ENCODE results near the gene BPIFB2. TPM values are rescaled to one million over a fixed set of nuclear protein-coding genes. Genes with fewer than 3 reads are reported as not detected.

BPIFB2 gene
- total and polyA plus RNA-seq, 7 donors: not detected

DNA sequence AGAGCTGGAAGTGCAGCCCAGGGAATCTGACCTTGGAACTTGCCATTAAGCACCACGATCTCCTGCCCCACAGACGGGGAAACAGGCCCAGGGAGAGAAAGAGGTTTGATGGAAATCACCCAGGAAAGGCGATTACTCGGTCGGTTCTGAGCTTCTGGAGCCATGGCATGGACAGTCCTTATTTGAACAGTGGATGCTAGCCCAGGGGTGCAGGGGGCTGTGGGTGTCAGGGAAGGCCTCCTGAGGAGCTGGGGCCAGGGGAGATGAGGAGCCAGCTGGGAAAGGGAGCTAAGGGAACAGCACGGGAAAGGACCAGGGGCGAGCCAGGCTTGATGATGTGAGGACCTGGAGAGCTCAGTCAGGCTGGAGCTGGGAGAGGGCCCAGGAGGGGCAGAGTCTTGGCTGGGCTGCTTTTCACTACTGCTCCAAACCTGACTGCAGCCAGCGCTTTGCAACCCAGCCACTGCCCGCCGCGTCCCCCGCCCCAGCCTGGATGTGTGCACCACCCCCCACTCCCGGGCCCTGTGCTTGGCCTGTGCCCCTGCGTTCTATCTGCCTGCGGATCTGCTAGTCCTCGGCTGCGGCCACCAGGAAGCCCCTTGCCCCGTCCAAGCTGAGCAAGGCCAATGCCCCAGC, 21.1 kb upstream of the BPIFB2 start:
- TF ChIP-seq, protein P1, sequence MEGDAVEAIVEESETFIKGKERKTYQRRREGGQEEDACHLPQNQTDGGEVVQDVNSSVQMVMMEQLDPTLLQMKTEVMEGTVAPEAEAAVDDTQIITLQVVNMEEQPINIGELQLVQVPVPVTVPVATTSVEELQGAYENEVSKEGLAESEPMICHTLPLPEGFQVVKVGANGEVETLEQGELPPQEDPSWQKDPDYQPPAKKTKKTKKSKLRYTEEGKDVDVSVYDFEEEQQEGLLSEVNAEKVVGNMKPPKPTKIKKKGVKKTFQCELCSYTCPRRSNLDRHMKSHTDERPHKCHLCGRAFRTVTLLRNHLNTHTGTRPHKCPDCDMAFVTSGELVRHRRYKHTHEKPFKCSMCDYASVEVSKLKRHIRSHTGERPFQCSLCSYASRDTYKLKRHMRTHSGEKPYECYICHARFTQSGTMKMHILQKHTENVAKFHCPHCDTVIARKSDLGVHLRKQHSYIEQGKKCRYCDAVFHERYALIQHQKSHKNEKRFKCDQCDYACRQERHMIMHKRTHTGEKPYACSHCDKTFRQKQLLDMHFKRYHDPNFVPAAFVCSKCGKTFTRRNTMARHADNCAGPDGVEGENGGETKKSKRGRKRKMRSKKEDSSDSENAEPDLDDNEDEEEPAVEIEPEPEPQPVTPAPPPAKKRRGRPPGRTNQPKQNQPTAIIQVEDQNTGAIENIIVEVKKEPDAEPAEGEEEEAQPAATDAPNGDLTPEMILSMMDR (IDR thresholded peaks at IDR 0.05): no peak
- Histone ChIP-seq H3K9me3 (no peaks in the 10 kb centered on the region), H3K4me1 (no peaks in the 10 kb centered on the region), H3K36me3 (ENCODE audit: insufficient read depth in 1 of 2, low read depth in 1 of 2) (no peaks in the 10 kb centered on the region), H3K27ac (no peak overlapping the region), H3K4me3 (no peak overlapping the region), H3K27me3 (ENCODE audit: insufficient read depth in 3 of 3, low read length in 2 of 3) (no peaks in the 10 kb centered on the region)
- DNase-seq (no peak), ATAC-seq (no peak)
- WGBS, 3 donors: 68 to 77% (median 75%) methylated on average over 17 to 18 of the region's 18 CpGs
- intact Hi-C loops (cut with DNase I): no loop called here

DNA sequence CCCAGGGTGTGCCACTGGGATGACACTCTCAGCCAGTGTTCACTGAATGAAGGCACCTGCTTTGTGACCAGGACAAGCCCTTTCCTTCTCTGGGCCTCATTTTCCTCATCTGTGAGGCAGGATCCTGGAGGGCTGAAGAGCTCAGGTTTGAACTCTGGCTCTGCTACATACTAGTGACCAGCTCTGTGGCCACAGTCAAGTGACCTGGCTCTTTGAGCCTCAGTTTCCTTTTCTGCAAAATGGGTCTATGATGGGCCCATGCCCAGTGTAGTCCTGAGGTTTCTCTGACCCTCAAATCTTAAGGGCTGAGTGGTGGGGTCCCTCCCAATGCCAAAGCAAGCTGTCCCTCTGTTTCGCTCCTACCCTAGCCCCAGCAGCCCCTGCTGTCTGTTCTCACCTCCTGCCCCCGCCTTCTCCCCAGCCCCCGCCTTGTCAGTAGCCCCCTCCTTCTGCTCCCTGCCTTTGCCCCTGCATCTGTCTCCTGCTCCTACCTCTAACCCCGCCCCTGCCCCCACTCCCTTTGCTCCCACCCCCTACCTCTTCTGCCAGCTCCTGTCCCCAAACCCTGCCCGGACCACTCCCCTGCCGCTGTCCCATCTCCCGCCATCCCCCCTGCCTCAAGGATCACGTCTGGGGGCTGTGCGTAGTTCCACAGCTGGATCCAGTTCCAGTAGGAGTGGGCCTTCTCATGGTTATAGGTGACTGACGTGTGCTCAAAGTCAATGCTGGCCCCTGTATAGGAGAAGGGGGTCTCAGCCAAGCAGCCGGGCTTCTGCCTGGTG, 20.3 kb upstream of the BPIFB2 start:
- no peaks in the 10 kb centered on the region for H3K36me3 ChIP-seq (ENCODE audit: insufficient read depth in 1 of 2, low read depth in 1 of 2)
- ATAC-seq: no peak

DNA sequence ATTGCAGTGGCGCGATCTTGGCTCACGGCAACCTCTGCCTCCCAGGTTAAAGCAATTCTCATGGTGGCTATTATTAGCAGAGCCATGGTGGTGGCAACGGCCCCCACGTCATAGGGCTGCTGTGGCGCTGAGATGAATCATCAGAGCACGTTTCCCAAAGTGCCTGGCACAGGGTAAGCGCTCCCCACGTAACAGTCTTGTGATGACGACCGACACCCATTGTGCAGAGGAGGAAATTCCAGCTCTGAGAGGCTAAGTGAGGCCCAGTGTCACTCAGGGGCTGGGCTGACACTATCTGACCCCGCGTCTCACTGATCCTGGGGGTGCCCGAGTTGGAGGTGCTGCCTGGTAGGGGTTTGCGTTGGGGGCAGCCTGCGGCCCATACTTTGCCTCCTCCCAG, 19.5 kb upstream of the BPIFB2 start:
- Histone ChIP-seq H3K4me3 (no peak overlapping the region), H3K4me1 (no peaks in the 10 kb centered on the region), H3K27me3 (ENCODE audit: insufficient read depth in 3 of 3, low read length in 2 of 3) (peaks cover 0 to 4% (median 0%) of the 10 kb centered on the region in 3 donors), H3K36me3 (ENCODE audit: insufficient read depth in 1 of 2, low read depth in 1 of 2) (no peaks in the 10 kb centered on the region), H3K9me3 (no peaks in the 10 kb centered on the region), H3K27ac (no peak overlapping the region)
- TF ChIP-seq, protein P1 (IDR thresholded peaks at IDR 0.05): no peak
- intact Hi-C loops (cut with DNase I): no loop called here
- ATAC-seq (no peak), DNase-seq (no peak)
- 69 to 77% (median 75%) methylated on average over 16 of the region's 16 CpGs for WGBS, 3 donors

More for the DNA sequence above, 20.3 kb upstream of the BPIFB2 start:
- H3K9me3 ChIP-seq: no peaks in the 10 kb centered on the region
- no peak overlapping the region for H3K27ac ChIP-seq
- no peak for DNase-seq
- no peaks in the 10 kb centered on the region for H3K4me1 ChIP-seq
- 78 to 80% (median 80%) methylated on average over 11 of the region's 11 CpGs for WGBS, 3 donors
- H3K27me3 ChIP-seq (ENCODE audit: insufficient read depth in 3 of 3, low read length in 2 of 3): peaks cover 0 to 3% (median 0%) of the 10 kb centered on the region in 3 donors
- TF ChIP-seq, protein P1 (IDR thresholded peaks at IDR 0.05): no peak
- H3K4me3 ChIP-seq: no peak overlapping the region
- intact Hi-C loops (cut with DNase I): no loop called here

DNA sequence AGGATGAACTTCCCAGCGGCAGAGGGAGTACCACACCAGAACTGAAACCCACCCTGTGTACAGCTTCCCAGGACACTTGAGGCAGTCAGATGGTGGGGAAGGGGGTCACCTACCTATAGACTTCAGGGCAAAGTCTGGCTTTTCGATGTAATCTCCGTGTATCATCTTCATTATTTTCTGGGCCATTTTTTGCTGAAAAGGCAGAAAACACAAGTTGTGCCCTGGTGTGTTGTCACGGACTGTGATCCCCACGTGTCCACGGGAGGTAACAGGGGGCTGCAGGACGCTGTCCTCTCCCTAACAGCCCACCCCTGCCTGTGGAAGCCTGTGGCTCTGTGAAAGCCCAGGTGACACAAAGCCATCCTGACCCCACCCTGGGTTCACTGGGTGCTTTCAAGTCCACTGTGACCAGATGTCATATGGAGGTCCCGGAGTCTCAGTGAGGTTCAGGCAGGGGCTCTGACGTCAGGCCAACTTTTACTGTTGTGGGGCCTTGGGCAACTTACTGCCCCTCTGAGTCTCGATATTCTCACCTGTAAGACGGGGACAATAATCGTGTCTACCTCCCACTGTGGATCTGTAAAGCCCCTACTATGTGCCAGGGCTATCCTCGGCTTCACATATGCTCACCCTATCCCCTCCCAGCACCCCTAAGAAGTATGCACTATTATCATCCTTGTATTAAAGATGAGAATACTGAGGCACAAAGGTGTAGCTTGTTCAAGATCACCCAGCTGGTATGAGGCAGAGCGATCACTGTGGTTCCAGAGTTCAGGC, 17.8 kb upstream of the BPIFB2 start:
- Histone ChIP-seq H3K36me3 (ENCODE audit: insufficient read depth in 1 of 2, low read depth in 1 of 2) (no peaks in the 10 kb centered on the region), H3K27ac (no peak overlapping the region), H3K4me3 (no peak overlapping the region), H3K4me1 (no peaks in the 10 kb centered on the region), H3K9me3 (no peaks in the 10 kb centered on the region), H3K27me3 (ENCODE audit: insufficient read depth in 3 of 3, low read length in 2 of 3) (peaks cover 0 to 4% (median 0%) of the 10 kb centered on the region in 3 donors)
- WGBS, 3 donors: 83 to 87% (median 86%) methylated on average over 14 of the region's 14 CpGs
- intact Hi-C loops (cut with DNase I): no loop called here
- no peak for DNase-seq
- ATAC-seq: no peak
- TF ChIP-seq, protein P1 (IDR thresholded peaks at IDR 0.05): no peak
